Heart left ventricle (tissue), 13 donors: ENCODE data around the gene IL31RA.

Experiments
- CTCF ChIP-seq, 12 donors: fragments of 200-600 bp; sonication (generic) in 4 of 12; IDR thresholded peaks; one replicate each; pipeline versions ENCODE4 v1.5.0 to v1.8.0; 2018 to 2022; ENCODE audit warnings: antibody characterized with exemption in 12 of 12, mild to moderate bottlenecking in 5 of 12
- POLR2A ChIP-seq, 2 donors: fragments of 450-650 bp; IDR thresholded peaks; one replicate each; pipeline ENCODE4 v1.6.1; 2017; ENCODE audit warnings: antibody characterized with exemption in 2 of 2, mild to moderate bottlenecking in 2 of 2, moderate library complexity in 2 of 2
- donor health status: ischemic (EF 13 %, LVEDD 7.1; RV severe dilation, severe dysfunction).
- donor health status: DM: no; HTN: yes; CAD: no.
- donor health status: DM: no; HTN: no; CAD: no.
- donor health status: ischemic (EF 25% LVEDD 6.9; RV normal size, moderate dysfunction).
- donor health status: ischemic (EF 25% LVEDD 5.7; RV mildly dilated, moderate dysfunction).
- donor health status: ischemic (EF 35%, LVEDD 5.7; RV mildly dilated, moderate dysfunction).
- donor health status: nonischemic (EF 11% LVEDD 7.7; RV severe dilation, severe dysfunction).
- donor health status: DM: yes; HTN: yes; CAD: no.
- donor health status: PGD.
- donor health status: ischemic (EF 29% LVEDD 5.4; RV normal size, mild dysfunction).
- donor health status: nonischemic (EF 23%, LVEDD 6.1; RV moderate dilation, normal function).

GRCh38 chr5:55896238-55896637, 45.1 kb downstream of the IL31RA start:
- no peak for TF ChIP-seq CTCF (IDR thresholded peaks at IDR 0.05)
- no peak for TF ChIP-seq POLR2A (IDR thresholded peaks at IDR 0.05)
